Esophagus muscularis mucosa (tissue), 4 donors: ENCODE measurements around the gene NUSAP1. TPM values are rescaled to one million over a fixed set of nuclear protein-coding genes. Genes with fewer than 3 reads are reported as not detected.

Source experiments
- DNase-seq: peaks from one replicate; pipeline ENCODE4 v3.0.0-alpha.2; 2017; ENCODE audit errors: extremely low spot score
- H3K27ac ChIP-seq, 4 donors: fragments of 200-600 bp; sonication (generic); replicated peaks in 1 of 4; 1 replicate in 3 of 4; 2 replicates in 1 of 4; pipeline ENCODE4 v1.5.1; 2016 to 2019; ENCODE audit warnings: mild to moderate bottlenecking in 1 of 4
- H3K27me3 ChIP-seq, 4 donors: fragments of 200-600 bp; sonication (generic); one replicate each; pipeline versions ENCODE4 v1.5.1 to v1.6.0; 2016 to 2019
- H3K36me3 ChIP-seq, 4 donors: fragments of 200-600 bp; sonication (generic); one replicate each; pipeline ENCODE4 v1.5.1; 2016 to 2019
- H3K4me1 ChIP-seq, 4 donors: fragments of 200-600 bp; sonication (generic); one replicate each; pipeline ENCODE4 v1.5.1; 2016 to 2019
- H3K4me3 ChIP-seq, 4 donors: fragments of 200-600 bp; sonication (generic); 1 replicate in 2 of 4; 2 replicates in 2 of 4; pipeline ENCODE4 v1.5.1; 2016 to 2019; ENCODE audit warnings: mild to moderate bottlenecking in 4 of 4, moderate library complexity in 1 of 4
- H3K9me3 ChIP-seq, 4 donors: fragments of 200-600 bp; sonication (generic); 1 replicate in 3 of 4; 2 replicates in 1 of 4; pipeline ENCODE4 v1.5.1; 2016 to 2019
- EP300 ChIP-seq: sonication (generic); formaldehyde crosslinking; IDR thresholded peaks from one replicate; pipeline ENCODE4 v1.6.1; 2017; ENCODE audit warnings: antibody characterized with exemption
- POLR2A ChIP-seq: fragments of 450-650 bp; IDR thresholded peaks from one replicate; pipeline ENCODE4 v1.6.1; 2017; ENCODE audit warnings: antibody characterized with exemption, moderate library complexity, mild to moderate bottlenecking, low read depth
- POLR2AphosphoS5 ChIP-seq, 2 donors: sonication (generic); formaldehyde crosslinking; IDR thresholded peaks; one replicate each; pipeline ENCODE4 v1.6.1; 2017; ENCODE audit warnings: antibody characterized with exemption in 2 of 2
- WGBS: methylation state at CpG from one replicate; pipeline ENCODE4 v1.1.5; 2018; 5-methylcytosine and 5-hydroxymethylcytosine counted together
- intact Hi-C: fragments of 100-400 bp; cut with DNase I; formaldehyde crosslinking; loops from one replicate; pipeline ENCODE4 v1.15.1; 2023
- total RNA-seq, 4 donors: library from RNA; depleted of rRNA; stranded (reverse); fragments of >200 nt; gene quantifications; one replicate each; pipeline versions ENCODE4 v1.1.0 to v1.2.1, GENCODE V29; 2016
- TF ChIP-seq, protein P1 (sequence below), 3 experiments: fragments of 200-600 bp in 2 of 3; fragments of 450-650 bp in 1 of 3; sonication (generic) in 2 of 3; IDR thresholded peaks; one replicate each; pipeline ENCODE4 v1.5.1; 2017 to 2019; ENCODE audit warnings: antibody characterized with exemption in 3 of 3, mild to moderate bottlenecking in 2 of 3, moderate library complexity in 1 of 3

Gene NUSAP1
- total RNA-seq, 4 donors from 2014 or later: 0.42 to 5.5 (median 1.5) TPM

DNA sequence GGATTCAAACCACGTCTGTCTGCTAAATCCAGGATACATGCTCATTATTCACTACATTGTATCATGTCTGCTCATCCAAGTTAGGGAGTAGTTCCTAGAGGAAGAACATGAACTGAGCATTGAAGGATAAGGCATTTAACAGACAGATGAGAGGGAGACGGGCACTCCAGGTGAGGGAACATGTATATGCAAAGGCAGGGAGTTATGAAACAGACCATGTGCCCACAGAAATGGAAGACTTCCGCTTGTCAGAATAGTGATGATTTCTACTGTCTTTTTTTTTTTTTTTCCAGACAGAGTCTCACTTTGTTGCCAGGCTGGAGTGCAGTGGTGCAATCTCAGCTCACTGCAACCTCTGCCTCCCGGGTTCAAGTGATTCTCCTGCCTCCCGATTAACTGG is 74.7 kb downstream of the NUSAP1 start:
- Histone ChIP-seq H3K27me3 (no peaks in the 10 kb centered on the region), H3K9me3 (no peaks in the 10 kb centered on the region), H3K27ac (no peak overlapping the region), H3K4me3 (no peak overlapping the region), H3K4me1 (peaks cover 5 to 8% (median 6%) of the 10 kb centered on the region in 4 donors), H3K36me3 (no peaks in the 10 kb centered on the region)
- DNase-seq: no peak
- intact Hi-C loops: no loop called here
- TF ChIP-seq POLR2A (no peak), EP300 (no peak), POLR2AphosphoS5 (IDR thresholded peaks at IDR 0.05) (no peak)
- TF ChIP-seq, protein P1, sequence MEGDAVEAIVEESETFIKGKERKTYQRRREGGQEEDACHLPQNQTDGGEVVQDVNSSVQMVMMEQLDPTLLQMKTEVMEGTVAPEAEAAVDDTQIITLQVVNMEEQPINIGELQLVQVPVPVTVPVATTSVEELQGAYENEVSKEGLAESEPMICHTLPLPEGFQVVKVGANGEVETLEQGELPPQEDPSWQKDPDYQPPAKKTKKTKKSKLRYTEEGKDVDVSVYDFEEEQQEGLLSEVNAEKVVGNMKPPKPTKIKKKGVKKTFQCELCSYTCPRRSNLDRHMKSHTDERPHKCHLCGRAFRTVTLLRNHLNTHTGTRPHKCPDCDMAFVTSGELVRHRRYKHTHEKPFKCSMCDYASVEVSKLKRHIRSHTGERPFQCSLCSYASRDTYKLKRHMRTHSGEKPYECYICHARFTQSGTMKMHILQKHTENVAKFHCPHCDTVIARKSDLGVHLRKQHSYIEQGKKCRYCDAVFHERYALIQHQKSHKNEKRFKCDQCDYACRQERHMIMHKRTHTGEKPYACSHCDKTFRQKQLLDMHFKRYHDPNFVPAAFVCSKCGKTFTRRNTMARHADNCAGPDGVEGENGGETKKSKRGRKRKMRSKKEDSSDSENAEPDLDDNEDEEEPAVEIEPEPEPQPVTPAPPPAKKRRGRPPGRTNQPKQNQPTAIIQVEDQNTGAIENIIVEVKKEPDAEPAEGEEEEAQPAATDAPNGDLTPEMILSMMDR (IDR thresholded peaks at IDR 0.05): no peak
- WGBS: 78% methylated on average over 5 of the region's 5 CpGs

DNA sequence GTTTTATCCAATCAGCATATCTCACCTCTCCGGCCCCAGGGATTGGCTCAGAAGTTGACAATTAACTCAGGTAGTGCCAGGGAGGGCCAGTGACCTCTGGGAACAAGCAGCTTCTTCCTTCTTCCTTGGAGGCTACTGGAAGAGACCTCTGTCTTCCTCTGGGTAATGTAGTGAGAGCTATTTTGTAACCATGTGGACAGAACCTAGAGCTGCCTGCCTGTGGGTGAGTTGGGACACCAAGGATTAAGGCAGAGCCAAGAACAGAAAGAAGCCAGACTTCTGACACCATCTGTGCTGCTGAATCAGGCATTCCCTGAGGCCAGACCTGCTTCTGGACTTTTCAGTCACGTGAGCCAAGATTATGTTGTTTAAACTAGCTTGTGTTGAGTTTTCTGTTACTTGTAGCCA is 75.6 kb downstream of the NUSAP1 start:
- 22% methylated on average over 1 of the region's 2 CpGs for WGBS
- DNase-seq: no peak
- Histone ChIP-seq H3K9me3 (no peaks in the 10 kb centered on the region), H3K4me1 (peaks cover 0 to 2% (median under 1%) of the 10 kb centered on the region in 4 donors), H3K27ac (no peak overlapping the region), H3K27me3 (no peaks in the 10 kb centered on the region), H3K4me3 (no peak overlapping the region), H3K36me3 (no peaks in the 10 kb centered on the region)
- TF ChIP-seq, protein P1 (IDR thresholded peaks at IDR 0.05): no peak
- TF ChIP-seq POLR2AphosphoS5 (IDR thresholded peaks at IDR 0.05): no peak
- no peak for TF ChIP-seq POLR2A
- no peak for TF ChIP-seq EP300
- intact Hi-C loops: no loop called here

DNA sequence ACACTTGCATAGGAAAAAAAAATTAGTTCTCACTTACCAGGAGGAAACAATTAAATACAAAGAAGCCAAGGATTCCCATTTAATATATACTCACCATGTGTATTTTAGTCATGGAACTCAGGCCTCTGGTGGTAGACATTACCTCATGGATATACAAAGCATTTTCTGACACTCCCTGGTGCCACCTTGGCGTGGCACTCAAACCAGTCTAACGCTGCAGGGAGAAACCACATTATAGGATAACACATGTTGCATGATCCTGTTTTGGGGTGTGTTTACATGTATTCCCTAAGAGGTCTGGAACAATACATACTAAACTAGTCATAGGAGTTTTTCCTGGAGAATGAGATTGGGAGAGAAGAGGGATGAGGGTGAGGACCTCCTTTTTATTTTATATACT is 78.3 kb downstream of the NUSAP1 start:
- peaks cover 6 to 10% (median 7%) of the 10 kb centered on the region in 4 donors for H3K4me1 ChIP-seq
- TF ChIP-seq POLR2A: no peak
- no peak for TF ChIP-seq POLR2AphosphoS5 (IDR thresholded peaks at IDR 0.05)
- TF ChIP-seq, protein P1 (IDR thresholded peaks at IDR 0.05): no peak
- no peak for TF ChIP-seq EP300
- H3K36me3 ChIP-seq: no peaks in the 10 kb centered on the region
- no peak for DNase-seq
- no peaks in the 10 kb centered on the region for H3K9me3 ChIP-seq
- H3K4me3 ChIP-seq: no peak overlapping the region
- 91% methylated on average over 2 of the region's 2 CpGs for WGBS
- H3K27me3 ChIP-seq: no peaks in the 10 kb centered on the region
- H3K27ac ChIP-seq: no peak overlapping the region
- intact Hi-C loops: loop anchor here (10.0 kb wide), 1 partner anchor 296 kb away; the partner anchor contains the start of gene INO80

DNA sequence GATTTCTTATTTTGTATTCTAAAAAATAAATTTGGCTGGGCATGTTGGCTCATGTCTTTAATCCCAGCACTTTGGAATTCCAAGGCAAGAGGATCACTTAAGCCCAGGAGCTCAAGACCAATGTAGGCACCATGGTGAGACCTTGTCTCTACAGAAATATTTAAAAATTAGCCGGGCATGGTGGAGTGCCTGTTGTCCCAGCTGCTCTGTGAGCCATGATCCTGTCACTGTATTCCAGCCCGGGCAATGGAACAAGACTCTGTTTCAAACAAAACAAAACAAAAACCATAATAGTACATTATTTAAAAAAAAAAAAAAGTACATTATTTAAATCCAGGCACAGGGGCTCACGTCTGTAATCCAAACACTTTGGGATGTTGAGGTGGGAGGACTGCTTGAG is 78.8 kb downstream of the NUSAP1 start:
- no peak overlapping the region for H3K27ac ChIP-seq
- no peak for DNase-seq
- intact Hi-C loops: loop anchor here (10.0 kb wide), 1 partner anchor 297 kb away; the partner anchor contains the start of gene INO80
- H3K4me3 ChIP-seq: no peak overlapping the region
- peaks cover 9 to 14% (median 11%) of the 10 kb centered on the region in 4 donors for H3K4me1 ChIP-seq
- no peaks in the 10 kb centered on the region for H3K36me3 ChIP-seq
- TF ChIP-seq EP300 (no peak), POLR2AphosphoS5 (IDR thresholded peaks at IDR 0.05) (no peak), POLR2A (no peak)
- TF ChIP-seq, protein P1 (IDR thresholded peaks at IDR 0.05): no peak
- H3K9me3 ChIP-seq: no peaks in the 10 kb centered on the region
- no peaks in the 10 kb centered on the region for H3K27me3 ChIP-seq
- WGBS: 72% methylated on average over 3 of the region's 3 CpGs
